ENCODE data around the gene SLC2A11.

The SLC2A11 gene

DNA sequence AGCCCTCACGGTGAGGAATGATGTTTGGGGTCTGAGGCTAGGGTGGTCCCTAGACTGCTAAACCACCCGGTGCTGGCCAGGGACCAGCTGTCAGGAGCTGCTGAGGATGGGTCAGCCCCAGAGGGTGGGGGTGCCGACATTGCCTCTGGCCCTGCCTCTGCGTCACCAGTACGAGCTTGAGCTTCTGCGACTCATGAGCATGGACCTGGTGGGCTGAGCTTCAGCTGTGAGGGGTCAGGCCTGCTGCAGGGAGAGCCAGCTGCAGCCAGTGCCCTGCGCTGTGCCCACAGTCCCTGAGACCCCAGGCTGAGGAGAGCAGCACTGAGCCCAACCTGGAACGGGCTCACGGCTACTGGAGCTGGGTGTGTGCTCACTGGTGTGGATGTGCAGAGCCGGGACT, 25.9 kb upstream of the SLC2A11 start:
- DNase-seq (ENCODE audit: extremely low spot score, insufficient read length, low read depth) (no peak), FAIRE-seq (no peak)

GRCh38 chr22:23832226-23833016, 25.3 kb upstream of the SLC2A11 start:
- DNase-seq (ENCODE audit: extremely low spot score, insufficient read length, low read depth) (no peak), FAIRE-seq (no peak)

DNA sequence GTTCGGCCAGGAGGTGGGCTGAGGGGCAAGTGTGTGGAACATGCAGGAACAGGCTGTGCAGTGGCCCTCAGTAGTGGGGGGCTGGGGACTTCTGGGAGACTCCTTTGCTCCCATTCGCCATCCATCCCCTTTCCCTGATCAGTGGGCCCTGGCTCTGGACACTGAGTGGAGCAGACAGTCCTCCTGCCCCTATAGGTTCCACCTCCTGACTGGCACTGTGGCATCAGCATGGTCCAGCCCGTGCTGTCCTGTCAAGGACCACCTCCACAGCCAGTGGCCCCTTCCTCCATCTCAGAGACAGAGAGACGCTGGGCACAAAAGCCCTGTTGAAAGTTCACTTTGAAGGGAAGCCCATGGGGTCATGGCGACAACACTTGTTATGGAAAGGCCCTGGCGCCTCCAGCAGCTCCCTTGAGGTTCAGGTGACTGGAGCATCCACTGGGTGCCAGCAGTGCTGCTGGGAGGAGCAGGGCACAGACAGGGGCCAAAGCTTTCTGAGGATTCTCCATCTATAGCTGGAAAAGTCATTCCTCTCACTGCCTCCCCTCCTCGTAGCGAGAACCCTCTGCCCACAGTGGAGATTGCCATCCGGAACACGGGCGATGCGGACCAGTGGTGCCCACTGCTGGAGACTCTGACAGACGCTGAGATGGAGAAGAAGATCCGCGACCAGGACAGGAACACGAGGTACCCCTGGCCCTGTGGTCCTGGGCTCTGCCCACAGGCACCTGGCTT, 24.5 kb upstream of the SLC2A11 start:
- DNase-seq (ENCODE audit: extremely low spot score, insufficient read length, low read depth) (no peak), FAIRE-seq (no peak)

DNA sequence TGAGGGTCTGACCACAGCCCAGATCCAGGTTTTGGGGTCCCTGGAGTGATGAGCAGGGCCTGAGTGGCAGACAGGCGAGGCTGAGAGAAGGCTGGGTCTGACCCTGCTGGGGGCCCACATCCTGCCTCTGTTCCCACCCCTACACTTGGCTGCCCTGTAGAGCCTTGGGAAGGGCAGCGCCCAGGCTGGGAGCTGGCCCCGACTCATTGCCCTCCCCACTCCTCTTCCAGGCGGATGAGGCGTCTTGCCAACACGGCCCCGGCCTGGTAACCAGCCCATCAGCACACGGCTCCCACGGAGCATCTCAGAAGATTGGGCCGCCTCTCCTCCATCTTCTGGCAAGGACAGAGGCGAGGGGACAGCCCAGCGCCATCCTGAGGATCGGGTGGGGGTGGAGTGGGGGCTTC, 23.8 kb upstream of the SLC2A11 start:
- FAIRE-seq, result no peak
- DNase-seq (ENCODE audit: extremely low spot score, insufficient read length, low read depth), result no peak

- DNase-seq (ENCODE audit: extremely low spot score, insufficient read length, low read depth), result no peak
- FAIRE-seq, result no peak
Measured at GRCh38 chr22:23834406-23834792, 23.3 kb upstream of the SLC2A11 start.

DNA sequence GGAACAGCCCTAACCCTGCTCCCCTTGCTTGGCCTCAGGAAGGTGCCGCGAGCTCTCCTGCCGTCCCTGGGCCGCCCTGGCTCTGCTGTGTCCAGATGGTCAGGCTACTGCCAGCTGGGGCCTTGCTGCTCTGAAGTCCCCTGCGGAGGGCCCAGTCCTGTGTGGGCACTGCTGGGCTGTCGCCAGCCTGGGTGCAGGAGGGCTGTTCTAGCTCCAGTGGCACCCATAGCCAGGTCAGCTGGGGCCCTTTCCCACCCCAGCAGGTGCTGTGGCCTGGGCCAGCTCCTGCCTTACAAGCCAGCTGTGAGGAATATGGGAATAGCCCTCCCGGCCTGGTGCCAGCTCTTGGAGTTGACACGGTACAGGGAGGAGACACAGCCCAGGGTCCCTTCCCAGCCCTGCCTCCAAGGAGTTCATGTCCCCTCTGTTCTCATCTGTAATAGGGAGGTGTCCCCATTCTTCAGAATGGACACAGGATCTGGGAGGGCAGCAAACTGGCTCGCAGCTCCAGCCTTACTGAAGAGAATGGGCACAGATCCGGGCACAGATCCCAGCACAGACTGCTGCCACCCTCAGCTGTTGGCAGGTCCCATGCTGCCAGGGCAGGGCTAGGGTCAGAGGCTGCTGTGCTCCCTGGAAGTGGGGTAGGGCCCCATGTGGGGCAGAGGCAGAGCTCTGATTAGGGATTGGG, 22.7 kb upstream of the SLC2A11 start:
- FAIRE-seq (no peak), DNase-seq (ENCODE audit: extremely low spot score, insufficient read length, low read depth) (no peak)

- no peak for DNase-seq (ENCODE audit: extremely low spot score, insufficient read length, low read depth)
- no peak for FAIRE-seq
Measured at GRCh38 chr22:23835484-23836144, 22.1 kb upstream of the SLC2A11 start.

DNA sequence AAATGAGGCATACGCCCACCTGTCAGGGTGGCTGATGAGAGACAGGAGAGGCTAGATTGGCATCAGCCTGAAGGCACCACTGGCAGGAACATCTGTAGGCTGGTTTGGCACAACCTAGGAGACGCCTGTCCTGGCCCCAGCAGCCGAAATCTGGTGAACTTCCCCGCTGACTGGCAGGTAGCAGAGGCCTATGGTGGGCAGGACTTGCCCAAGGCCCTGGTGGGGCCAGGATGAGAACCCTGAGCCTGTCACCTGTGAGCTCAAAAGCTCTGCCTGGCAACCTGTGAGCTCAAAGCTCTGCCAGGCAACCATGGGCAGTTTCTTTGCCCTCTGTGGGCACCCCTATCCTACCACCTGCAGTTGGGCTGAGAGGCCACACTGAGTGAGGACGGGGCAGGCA, 21.4 kb upstream of the SLC2A11 start:
- DNase-seq (ENCODE audit: extremely low spot score, insufficient read length, low read depth) (no peak), FAIRE-seq (no peak)

GRCh38 chr22:23836692-23837495, 20.8 kb upstream of the SLC2A11 start:
- DNase-seq (ENCODE audit: extremely low spot score, insufficient read length, low read depth) (no peak), FAIRE-seq (no peak)

- DNase-seq (ENCODE audit: extremely low spot score, insufficient read length, low read depth) (no peak), FAIRE-seq (no peak)
Measured at GRCh38 chr22:23837496-23837859, 20.2 kb upstream of the SLC2A11 start.

DNA sequence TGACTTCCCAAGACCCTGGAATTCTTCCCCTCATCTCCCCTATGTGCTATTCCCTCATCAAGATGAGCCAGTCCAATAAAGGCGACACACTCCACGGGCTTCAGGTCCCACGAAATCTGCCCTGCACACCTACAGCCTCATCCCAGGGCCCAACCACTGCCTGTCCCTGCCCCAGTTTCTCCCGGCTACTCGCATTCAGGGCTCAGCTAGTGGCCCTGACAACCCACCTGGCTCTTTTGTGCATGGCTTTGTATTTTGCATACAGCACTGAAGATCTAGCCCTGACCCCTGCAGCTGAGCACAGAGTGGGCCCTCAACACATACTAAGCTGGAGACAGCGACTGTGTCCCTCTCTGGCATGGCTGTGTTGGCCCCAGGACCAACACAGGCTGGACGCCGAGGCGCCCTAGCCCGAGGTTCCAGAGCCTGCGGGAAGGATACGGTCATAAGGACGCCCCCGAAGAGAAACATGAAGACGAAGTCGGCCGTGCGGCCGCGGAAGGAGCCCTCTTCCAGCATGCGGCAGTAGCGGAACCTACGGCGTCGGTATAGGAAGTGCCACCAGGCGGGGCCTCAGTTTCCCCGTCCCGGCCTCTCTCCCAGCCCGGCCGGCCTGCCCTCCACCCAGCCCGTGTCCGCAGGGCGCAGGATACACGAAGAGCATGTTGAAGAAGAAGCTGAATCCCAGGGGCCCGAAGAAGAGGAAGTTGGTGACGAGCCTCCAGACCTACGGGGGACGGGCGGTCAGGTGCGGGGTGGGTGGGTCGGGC, 19.6 kb upstream of the SLC2A11 start:
- DNase-seq (ENCODE audit: extremely low spot score, insufficient read length, low read depth) (no peak), FAIRE-seq (peak; percentile 38)

DNA sequence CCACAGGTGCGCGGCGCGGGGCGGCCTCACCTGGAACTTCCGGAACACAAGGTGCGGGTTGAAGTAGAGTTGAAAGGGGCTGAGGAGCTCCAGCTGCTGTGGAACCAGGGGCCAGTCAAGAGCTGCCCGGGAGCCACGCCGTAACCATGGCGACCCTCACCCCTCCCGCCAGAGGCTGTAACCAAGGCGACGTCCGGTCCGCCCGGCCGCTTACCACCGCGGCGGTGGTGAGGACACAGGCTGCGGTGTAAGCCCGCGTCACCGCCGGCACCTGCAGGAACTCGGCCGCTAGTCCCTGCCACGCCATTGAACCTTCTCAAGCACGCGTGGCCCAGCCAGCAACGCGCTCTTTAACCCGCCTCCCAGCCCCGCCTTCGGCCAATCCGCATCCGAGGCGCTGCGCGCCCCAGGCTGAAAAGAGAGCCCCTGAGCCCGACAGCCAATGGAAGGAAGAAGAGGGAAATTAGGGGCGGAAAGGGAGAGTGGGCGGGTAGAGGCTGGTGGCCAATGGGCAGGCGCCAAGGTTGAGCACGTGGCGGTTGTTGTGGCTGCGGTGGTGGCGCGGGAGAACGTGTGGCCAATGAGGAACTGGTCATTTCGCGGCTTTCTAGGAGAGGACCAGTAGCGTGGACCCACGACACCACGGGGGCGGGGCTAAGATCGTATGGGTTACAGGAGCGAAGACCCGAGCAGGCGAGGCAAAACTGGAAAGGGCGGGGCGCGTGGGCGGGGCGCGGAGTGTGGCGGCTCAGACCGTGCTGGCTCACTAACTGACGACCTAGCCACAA, 18.8 kb upstream of the SLC2A11 start, which contains the start of gene DERL3:
Gene DERL3 (minus strand): TSS at position 326 of the 788 bp plus-strand sequence. CDS start 19 bp downstream, at position 307.
- DNase-seq (ENCODE audit: extremely low spot score, insufficient read length, low read depth), result peak; percentile 88
- FAIRE-seq, result peak; percentile 99

GRCh38 chr22:23840026-23840425, 17.6 kb upstream of the SLC2A11 start:
- FAIRE-seq (no peak), DNase-seq (ENCODE audit: extremely low spot score, insufficient read length, low read depth) (no peak)

GRCh38 chr22:23841292-23841691, 16.4 kb upstream of the SLC2A11 start:
- FAIRE-seq, result no peak
- no peak for DNase-seq (ENCODE audit: extremely low spot score, insufficient read length, low read depth)

GRCh38 chr22:23841736-23842445, 15.8 kb upstream of the SLC2A11 start:
- no peak for FAIRE-seq
- DNase-seq (ENCODE audit: extremely low spot score, insufficient read length, low read depth), result no peak

DNA sequence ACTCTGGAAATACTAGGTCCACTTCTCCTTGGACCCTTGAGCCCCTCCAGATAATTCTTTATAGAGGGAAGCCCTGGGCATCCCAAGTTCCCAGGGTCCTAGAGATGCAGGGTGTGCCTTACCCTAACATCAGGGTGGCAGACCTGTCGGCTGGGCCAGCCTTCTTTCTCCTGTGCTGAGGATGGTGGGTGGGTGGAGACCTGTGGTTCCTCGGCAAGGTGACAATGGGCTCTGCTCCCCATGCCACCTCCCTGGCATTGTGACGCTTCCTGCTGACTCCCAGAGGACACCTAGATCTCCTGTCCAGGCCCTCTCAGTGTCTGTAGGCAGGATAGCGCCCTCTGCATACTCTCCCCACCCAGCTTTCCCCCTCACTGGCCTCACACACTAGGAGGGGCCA, 15.1 kb upstream of the SLC2A11 start:
- DNase-seq (ENCODE audit: extremely low spot score, insufficient read length, low read depth) (no peak), FAIRE-seq (no peak)

GRCh38 chr22:23844739-23845202, 12.9 kb upstream of the SLC2A11 start:
- no peak for DNase-seq (ENCODE audit: extremely low spot score, insufficient read length, low read depth)

More at GRCh38 chr22:23844739-23845202, 12.9 kb upstream of the SLC2A11 start:
- no peak for FAIRE-seq
